Liver (tissue), 9 donors: ENCODE measurements around the gene PAPPA2. TPM values are rescaled to one million over a fixed set of nuclear protein-coding genes. Genes with fewer than 3 reads are reported as not detected.

ENCODE experiments used
- DNase-seq: peaks from one replicate; pipeline ENCODE4 v3.0.0-alpha.2; 2017; ENCODE audit warnings: low spot score
- H3K27ac ChIP-seq, 2 donors: one replicate each; pipeline ENCODE4 v1.7.0; 2013; ENCODE audit warnings: inconsistent platforms in 2 of 2, low read length in 2 of 2, control low read depth in 1 of 2, low read depth in 1 of 2, mild to moderate bottlenecking in 1 of 2
- H3K27me3 ChIP-seq, 4 donors: one replicate each; pipeline versions ENCODE4 v1.6.1 to v1.7.0; 2013; ENCODE audit warnings: low read length in 3 of 4, inconsistent platforms in 1 of 4, mild to moderate bottlenecking in 1 of 4, moderate library complexity in 1 of 4; ENCODE audit not compliant: control insufficient read depth in 4 of 4, insufficient read depth in 4 of 4
- H3K36me3 ChIP-seq, 4 donors: one replicate each; pipeline versions ENCODE4 v1.6.1 to v1.7.0; 2013; ENCODE audit warnings: low read length in 3 of 4, mild to moderate bottlenecking in 3 of 4, low read depth in 1 of 4, moderate library complexity in 1 of 4; ENCODE audit not compliant: control insufficient read depth in 4 of 4, insufficient read depth in 3 of 4
- H3K4me1 ChIP-seq, 4 donors: one replicate each; pipeline versions ENCODE4 v1.6.1 to v1.7.0; 2013; ENCODE audit warnings: low read length in 3 of 4, mild to moderate bottlenecking in 3 of 4, moderate library complexity in 1 of 4; ENCODE audit not compliant: control insufficient read depth in 4 of 4, insufficient read depth in 4 of 4
- H3K4me3 ChIP-seq, 3 donors: one replicate each; pipeline versions ENCODE4 v1.6.1 to v1.7.0; 2013; ENCODE audit warnings: low read length in 3 of 3, control low read depth in 1 of 3, low read depth in 1 of 3, mild to moderate bottlenecking in 1 of 3
- H3K9ac ChIP-seq, 2 donors: one replicate each; pipeline ENCODE4 v1.7.0; 2013; ENCODE audit warnings: low read length in 2 of 2, mild to moderate bottlenecking in 2 of 2, moderate library complexity in 2 of 2, control low read depth in 1 of 2, low read depth in 1 of 2
- H3K9me3 ChIP-seq, 4 donors: one replicate each; pipeline versions ENCODE4 v1.6.1 to v1.7.0; 2013; ENCODE audit warnings: low read length in 3 of 4; ENCODE audit not compliant: control insufficient read depth in 4 of 4
- EGR1 ChIP-seq, 2 donors: IDR thresholded peaks; 2 replicates each; pipeline ENCODE4 v1.6.1; 2016 to 2018; ENCODE audit warnings: antibody characterized with exemption in 2 of 2, low read depth in 2 of 2
- FOXA1 ChIP-seq: IDR thresholded peaks from 2 replicates; pipeline ENCODE4 v1.6.1; 2016; ENCODE audit warnings: antibody characterized with exemption
- FOXA2 ChIP-seq: IDR thresholded peaks from 2 replicates; pipeline ENCODE4 v1.6.1; 2016; ENCODE audit warnings: antibody characterized with exemption
- GABPA ChIP-seq, 2 donors: IDR thresholded peaks in 1 of 2; conservative IDR thresholded peaks in 1 of 2; 2 replicates each; pipeline ENCODE4 v1.6.1; 2016; ENCODE audit warnings: antibody characterized with exemption in 2 of 2, mild to moderate bottlenecking in 1 of 2, moderate library complexity in 1 of 2
- HNF4A ChIP-seq, 2 donors: conservative IDR thresholded peaks; 2 replicates each; pipeline ENCODE4 v1.6.1; 2016; ENCODE audit warnings: antibody characterized with exemption in 2 of 2, mild to moderate bottlenecking in 2 of 2
- HNF4G ChIP-seq: IDR thresholded peaks from 2 replicates; pipeline ENCODE4 v1.6.1; 2016; ENCODE audit warnings: antibody characterized with exemption
- JUND ChIP-seq, 2 donors: IDR thresholded peaks; 2 replicates each; pipeline ENCODE4 v1.6.1; 2016; ENCODE audit warnings: antibody characterized with exemption in 2 of 2
- NR2F2 ChIP-seq: IDR thresholded peaks from 2 replicates; pipeline ENCODE4 v1.6.1; 2016; ENCODE audit warnings: antibody characterized with exemption
- RAD21 ChIP-seq, 2 donors: IDR thresholded peaks; 2 replicates each; pipeline ENCODE4 v1.6.1; 2016; ENCODE audit warnings: antibody characterized with exemption in 2 of 2, mild to moderate bottlenecking in 2 of 2
- RXRA ChIP-seq, 2 donors: IDR thresholded peaks; 2 replicates each; pipeline ENCODE4 v1.6.1; 2017 to 2018; ENCODE audit warnings: antibody characterized with exemption in 2 of 2, mild to moderate bottlenecking in 1 of 2
- SP1 ChIP-seq: IDR thresholded peaks from 2 replicates; pipeline ENCODE4 v1.6.1; 2018; ENCODE audit warnings: antibody characterized with exemption, mild to moderate bottlenecking
- TAF1 ChIP-seq: conservative IDR thresholded peaks from 2 replicates; pipeline ENCODE4 v1.6.1; 2016; ENCODE audit warnings: antibody characterized with exemption, mild to moderate bottlenecking
- YY1 ChIP-seq: IDR thresholded peaks from 2 replicates; pipeline ENCODE4 v1.6.1; 2016; ENCODE audit warnings: antibody characterized with exemption, mild to moderate bottlenecking
- WGBS: extraction: QIAGEN DNeasy Blood & Tissue Kit; methylation state at CpG from one replicate; pipeline ENCODE4 v1.1.7; 2013; 5-methylcytosine and 5-hydroxymethylcytosine counted together
- polyA plus RNA-seq, 2 donors: library from polyadenylated mRNA; stranded (reverse) in 1 of 2; unstranded in 1 of 2; fragments of 200-250 nt in 1 of 2; fragments of >200 nt in 1 of 2; fragmentation: Nextera tagmentation in 1 of 2; extraction: Ambion mirVana in 1 of 2; gene quantifications; one replicate each; pipeline versions ENCODE4 v1.2.1 to v1.2.3, GENCODE V29; 2013 to 2015
- total RNA-seq, 2 donors: library from RNA; depleted of rRNA; stranded (reverse); fragments of >200 nt; gene quantifications; one replicate each; pipeline ENCODE4 v1.2.3, GENCODE V29; 2014
- TF ChIP-seq, protein P1 (sequence below): IDR thresholded peaks from 2 replicates; pipeline ENCODE4 v1.6.1; 2016; ENCODE audit warnings: antibody characterized with exemption, mild to moderate bottlenecking
- TF ChIP-seq, protein P2 (sequence below): IDR thresholded peaks from 2 replicates; pipeline ENCODE4 v1.6.1; 2016; ENCODE audit warnings: antibody characterized with exemption
- TF ChIP-seq, protein P3 (sequence below): fragments of 150-350 bp; IDR thresholded peaks from 2 replicates; pipeline ENCODE4 v1.5.1; 2017; ENCODE audit warnings: improper control_type of control experiment, low read depth, low read length; ENCODE audit not compliant: missing input control
- TF ChIP-seq, protein P4 (sequence below): IDR thresholded peaks from 2 replicates; pipeline ENCODE4 v1.6.1; 2016; ENCODE audit warnings: antibody characterized with exemption
- TF ChIP-seq, protein P5 (sequence below): IDR thresholded peaks from 2 replicates; pipeline ENCODE4 v1.6.1; 2016; ENCODE audit warnings: antibody characterized with exemption
- donor health status: healthy.
- donor health status: healthy.
- donor health status: healthy.
- donor health status: healthy.
- donor health status: healthy.

The PAPPA2 gene
- total and polyA plus RNA-seq, 4 donors = 0.19 to 27.2 (median 13.4) TPM

DNA sequence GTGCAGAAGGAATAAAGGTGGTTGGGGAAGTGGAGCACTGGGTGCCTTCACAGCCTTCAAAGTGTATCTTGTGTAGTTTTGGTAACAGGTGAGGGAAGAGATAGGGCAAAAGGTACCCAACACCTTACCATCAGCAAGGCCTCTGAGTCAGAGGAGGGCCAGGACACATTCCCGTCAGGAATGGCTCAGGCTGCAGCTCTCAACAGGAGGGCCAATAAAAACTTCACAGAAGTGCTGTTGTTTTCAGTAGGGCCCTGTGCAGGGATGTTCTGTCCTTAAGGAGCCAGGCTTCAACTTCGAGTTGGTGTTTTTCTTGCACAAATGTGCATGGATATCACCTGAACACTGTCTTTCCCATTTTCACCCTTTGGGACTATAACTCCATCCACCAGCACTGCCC lies 368.2 kb downstream of the PAPPA2 start:
- no peak overlapping the region for H3K4me3 ChIP-seq
- H3K9ac ChIP-seq = no peak overlapping the region
- no peak overlapping the region for H3K27ac ChIP-seq
- peaks cover 0 to 3% (median 0%) of the 10 kb centered on the region in 4 donors for H3K27me3 ChIP-seq
- no peak for DNase-seq
- H3K4me1 ChIP-seq = no peaks in the 10 kb centered on the region
- 70% methylated on average over 2 of the region's 2 CpGs for WGBS
- no peak for TF ChIP-seq NR2F2
- TF ChIP-seq GABPA (IDR thresholded peaks at IDR 0.05 in 1 of 2, conservative IDR thresholded peaks at IDR 0.05 in 1 of 2) = no peak
- no peak for TF ChIP-seq HNF4A (conservative IDR thresholded peaks at IDR 0.05)
- no peak for TF ChIP-seq RXRA (IDR thresholded peaks at IDR 0.05)
- TF ChIP-seq FOXA2 = no peak
- TF ChIP-seq EGR1 (IDR thresholded peaks at IDR 0.05; ENCODE audit: low read depth in 2 of 2) = no peak
- TF ChIP-seq, protein P1, sequence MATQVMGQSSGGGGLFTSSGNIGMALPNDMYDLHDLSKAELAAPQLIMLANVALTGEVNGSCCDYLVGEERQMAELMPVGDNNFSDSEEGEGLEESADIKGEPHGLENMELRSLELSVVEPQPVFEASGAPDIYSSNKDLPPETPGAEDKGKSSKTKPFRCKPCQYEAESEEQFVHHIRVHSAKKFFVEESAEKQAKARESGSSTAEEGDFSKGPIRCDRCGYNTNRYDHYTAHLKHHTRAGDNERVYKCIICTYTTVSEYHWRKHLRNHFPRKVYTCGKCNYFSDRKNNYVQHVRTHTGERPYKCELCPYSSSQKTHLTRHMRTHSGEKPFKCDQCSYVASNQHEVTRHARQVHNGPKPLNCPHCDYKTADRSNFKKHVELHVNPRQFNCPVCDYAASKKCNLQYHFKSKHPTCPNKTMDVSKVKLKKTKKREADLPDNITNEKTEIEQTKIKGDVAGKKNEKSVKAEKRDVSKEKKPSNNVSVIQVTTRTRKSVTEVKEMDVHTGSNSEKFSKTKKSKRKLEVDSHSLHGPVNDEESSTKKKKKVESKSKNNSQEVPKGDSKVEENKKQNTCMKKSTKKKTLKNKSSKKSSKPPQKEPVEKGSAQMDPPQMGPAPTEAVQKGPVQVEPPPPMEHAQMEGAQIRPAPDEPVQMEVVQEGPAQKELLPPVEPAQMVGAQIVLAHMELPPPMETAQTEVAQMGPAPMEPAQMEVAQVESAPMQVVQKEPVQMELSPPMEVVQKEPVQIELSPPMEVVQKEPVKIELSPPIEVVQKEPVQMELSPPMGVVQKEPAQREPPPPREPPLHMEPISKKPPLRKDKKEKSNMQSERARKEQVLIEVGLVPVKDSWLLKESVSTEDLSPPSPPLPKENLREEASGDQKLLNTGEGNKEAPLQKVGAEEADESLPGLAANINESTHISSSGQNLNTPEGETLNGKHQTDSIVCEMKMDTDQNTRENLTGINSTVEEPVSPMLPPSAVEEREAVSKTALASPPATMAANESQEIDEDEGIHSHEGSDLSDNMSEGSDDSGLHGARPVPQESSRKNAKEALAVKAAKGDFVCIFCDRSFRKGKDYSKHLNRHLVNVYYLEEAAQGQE = no peak
- TF ChIP-seq, protein P2, sequence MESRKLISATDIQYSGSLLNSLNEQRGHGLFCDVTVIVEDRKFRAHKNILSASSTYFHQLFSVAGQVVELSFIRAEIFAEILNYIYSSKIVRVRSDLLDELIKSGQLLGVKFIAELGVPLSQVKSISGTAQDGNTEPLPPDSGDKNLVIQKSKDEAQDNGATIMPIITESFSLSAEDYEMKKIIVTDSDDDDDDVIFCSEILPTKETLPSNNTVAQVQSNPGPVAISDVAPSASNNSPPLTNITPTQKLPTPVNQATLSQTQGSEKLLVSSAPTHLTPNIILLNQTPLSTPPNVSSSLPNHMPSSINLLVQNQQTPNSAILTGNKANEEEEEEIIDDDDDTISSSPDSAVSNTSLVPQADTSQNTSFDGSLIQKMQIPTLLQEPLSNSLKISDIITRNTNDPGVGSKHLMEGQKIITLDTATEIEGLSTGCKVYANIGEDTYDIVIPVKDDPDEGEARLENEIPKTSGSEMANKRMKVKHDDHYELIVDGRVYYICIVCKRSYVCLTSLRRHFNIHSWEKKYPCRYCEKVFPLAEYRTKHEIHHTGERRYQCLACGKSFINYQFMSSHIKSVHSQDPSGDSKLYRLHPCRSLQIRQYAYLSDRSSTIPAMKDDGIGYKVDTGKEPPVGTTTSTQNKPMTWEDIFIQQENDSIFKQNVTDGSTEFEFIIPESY = no peak
- no peak for TF ChIP-seq TAF1
- TF ChIP-seq RAD21 (IDR thresholded peaks at IDR 0.05) = no peak
- TF ChIP-seq FOXA1 = no peak
- TF ChIP-seq, protein P3, sequence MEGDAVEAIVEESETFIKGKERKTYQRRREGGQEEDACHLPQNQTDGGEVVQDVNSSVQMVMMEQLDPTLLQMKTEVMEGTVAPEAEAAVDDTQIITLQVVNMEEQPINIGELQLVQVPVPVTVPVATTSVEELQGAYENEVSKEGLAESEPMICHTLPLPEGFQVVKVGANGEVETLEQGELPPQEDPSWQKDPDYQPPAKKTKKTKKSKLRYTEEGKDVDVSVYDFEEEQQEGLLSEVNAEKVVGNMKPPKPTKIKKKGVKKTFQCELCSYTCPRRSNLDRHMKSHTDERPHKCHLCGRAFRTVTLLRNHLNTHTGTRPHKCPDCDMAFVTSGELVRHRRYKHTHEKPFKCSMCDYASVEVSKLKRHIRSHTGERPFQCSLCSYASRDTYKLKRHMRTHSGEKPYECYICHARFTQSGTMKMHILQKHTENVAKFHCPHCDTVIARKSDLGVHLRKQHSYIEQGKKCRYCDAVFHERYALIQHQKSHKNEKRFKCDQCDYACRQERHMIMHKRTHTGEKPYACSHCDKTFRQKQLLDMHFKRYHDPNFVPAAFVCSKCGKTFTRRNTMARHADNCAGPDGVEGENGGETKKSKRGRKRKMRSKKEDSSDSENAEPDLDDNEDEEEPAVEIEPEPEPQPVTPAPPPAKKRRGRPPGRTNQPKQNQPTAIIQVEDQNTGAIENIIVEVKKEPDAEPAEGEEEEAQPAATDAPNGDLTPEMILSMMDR = no peak
- no peak for TF ChIP-seq HNF4G
- TF ChIP-seq, protein P4, sequence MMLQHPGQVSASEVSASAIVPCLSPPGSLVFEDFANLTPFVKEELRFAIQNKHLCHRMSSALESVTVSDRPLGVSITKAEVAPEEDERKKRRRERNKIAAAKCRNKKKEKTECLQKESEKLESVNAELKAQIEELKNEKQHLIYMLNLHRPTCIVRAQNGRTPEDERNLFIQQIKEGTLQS = no peak
- TF ChIP-seq, protein P5, sequence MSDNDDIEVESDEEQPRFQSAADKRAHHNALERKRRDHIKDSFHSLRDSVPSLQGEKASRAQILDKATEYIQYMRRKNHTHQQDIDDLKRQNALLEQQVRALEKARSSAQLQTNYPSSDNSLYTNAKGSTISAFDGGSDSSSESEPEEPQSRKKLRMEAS = no peak
- no peak for TF ChIP-seq YY1
- no peak for TF ChIP-seq JUND (IDR thresholded peaks at IDR 0.05)
- TF ChIP-seq SP1 = no peak
- H3K36me3 ChIP-seq = no peaks in the 10 kb centered on the region
- no peaks in the 10 kb centered on the region for H3K9me3 ChIP-seq

DNA sequence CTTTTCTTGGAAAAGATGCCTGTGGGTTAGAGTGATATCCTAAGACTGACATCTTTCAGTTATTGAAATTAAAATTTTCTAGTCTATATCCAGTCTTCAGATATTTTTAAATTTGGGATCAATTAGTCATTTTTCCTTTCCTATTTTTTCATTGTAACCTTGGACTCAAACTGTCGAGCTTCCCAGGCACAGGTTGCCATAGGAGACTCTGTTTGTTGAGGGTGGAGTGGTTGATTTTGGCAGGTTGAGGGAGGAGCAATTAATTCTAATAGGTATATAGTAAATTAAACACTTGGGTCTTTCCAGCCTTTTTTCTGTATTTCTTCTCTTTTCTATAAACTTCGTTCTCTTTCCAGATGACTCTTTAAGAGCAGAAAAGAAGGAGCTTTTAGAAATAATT lies 374.7 kb downstream of the PAPPA2 start:
- 53% methylated on average over 2 of the region's 2 CpGs for WGBS
- no peaks in the 10 kb centered on the region for H3K36me3 ChIP-seq
- TF ChIP-seq SP1 (no peak), YY1 (no peak), HNF4G (no peak), JUND (IDR thresholded peaks at IDR 0.05) (no peak), FOXA1 (no peak), RAD21 (IDR thresholded peaks at IDR 0.05) (no peak), NR2F2 (no peak), TAF1 (no peak), RXRA (IDR thresholded peaks at IDR 0.05) (no peak), GABPA (IDR thresholded peaks at IDR 0.05 in 1 of 2, conservative IDR thresholded peaks at IDR 0.05 in 1 of 2) (no peak), EGR1 (IDR thresholded peaks at IDR 0.05; ENCODE audit: low read depth in 2 of 2) (no peak), HNF4A (conservative IDR thresholded peaks at IDR 0.05) (no peak)
- TF ChIP-seq, protein P3 = no peak
- TF ChIP-seq, protein P1 = no peak

More for the DNA sequence above, 374.7 kb downstream of the PAPPA2 start:
- Histone ChIP-seq H3K4me3 (no peak overlapping the region), H3K9me3 (no peaks in the 10 kb centered on the region), H3K27me3 (no peaks in the 10 kb centered on the region), H3K4me1 (no peaks in the 10 kb centered on the region), H3K9ac (no peak overlapping the region), H3K27ac (no peak overlapping the region)
- no peak for DNase-seq
